Esophagus squamous epithelium (tissue), 4 donors: Measurements from ENCODE around the gene DPP4.

ENCODE experiments used
- POLR2A ChIP-seq, 4 donors: fragments of 450-650 bp; IDR thresholded peaks; one replicate each; pipeline ENCODE4 v1.6.1; 2017; ENCODE audit warnings: antibody characterized with exemption in 4 of 4, mild to moderate bottlenecking in 4 of 4, moderate library complexity in 3 of 4
- TF ChIP-seq, protein P1 (sequence below), 6 experiments: fragments of 450-650 bp in 4 of 6; fragments of 200-600 bp in 2 of 6; sonication (generic) in 2 of 6; IDR thresholded peaks; one replicate each; pipeline ENCODE4 v1.5.1; 2016 to 2019; ENCODE audit warnings: antibody characterized with exemption in 6 of 6, mild to moderate bottlenecking in 4 of 6, moderate library complexity in 4 of 6

DNA sequence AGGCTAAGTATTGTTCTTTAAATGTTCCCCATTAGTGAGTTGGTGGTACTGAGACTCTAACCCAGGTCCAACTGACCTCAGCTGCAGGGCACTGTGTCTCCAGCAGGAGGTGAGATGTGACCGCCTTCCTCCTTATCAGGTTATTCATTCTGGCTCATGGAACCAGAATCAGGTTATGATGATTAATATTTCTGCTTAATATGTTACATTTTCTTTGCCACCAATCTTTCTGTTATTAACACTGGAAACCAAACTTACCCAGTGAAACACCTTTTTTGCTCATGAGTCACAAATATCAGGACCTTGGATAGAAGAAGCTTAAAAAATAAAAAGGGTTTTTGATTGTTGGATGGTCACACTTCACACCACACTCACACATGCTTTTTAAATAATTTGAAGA is 85.4 kb downstream of the DPP4 start:
- TF ChIP-seq POLR2A (IDR thresholded peaks at IDR 0.05), result no peak
- TF ChIP-seq, protein P1, sequence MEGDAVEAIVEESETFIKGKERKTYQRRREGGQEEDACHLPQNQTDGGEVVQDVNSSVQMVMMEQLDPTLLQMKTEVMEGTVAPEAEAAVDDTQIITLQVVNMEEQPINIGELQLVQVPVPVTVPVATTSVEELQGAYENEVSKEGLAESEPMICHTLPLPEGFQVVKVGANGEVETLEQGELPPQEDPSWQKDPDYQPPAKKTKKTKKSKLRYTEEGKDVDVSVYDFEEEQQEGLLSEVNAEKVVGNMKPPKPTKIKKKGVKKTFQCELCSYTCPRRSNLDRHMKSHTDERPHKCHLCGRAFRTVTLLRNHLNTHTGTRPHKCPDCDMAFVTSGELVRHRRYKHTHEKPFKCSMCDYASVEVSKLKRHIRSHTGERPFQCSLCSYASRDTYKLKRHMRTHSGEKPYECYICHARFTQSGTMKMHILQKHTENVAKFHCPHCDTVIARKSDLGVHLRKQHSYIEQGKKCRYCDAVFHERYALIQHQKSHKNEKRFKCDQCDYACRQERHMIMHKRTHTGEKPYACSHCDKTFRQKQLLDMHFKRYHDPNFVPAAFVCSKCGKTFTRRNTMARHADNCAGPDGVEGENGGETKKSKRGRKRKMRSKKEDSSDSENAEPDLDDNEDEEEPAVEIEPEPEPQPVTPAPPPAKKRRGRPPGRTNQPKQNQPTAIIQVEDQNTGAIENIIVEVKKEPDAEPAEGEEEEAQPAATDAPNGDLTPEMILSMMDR (IDR thresholded peaks at IDR 0.05), result no peak
